ENCODE results near the gene KLHL42. TPM values are rescaled to one million over a fixed set of nuclear protein-coding genes. Genes with fewer than 3 reads are reported as not detected.

Gene KLHL42
- total RNA-seq, 1 experiment from 2014 or later, result 21.5 TPM

- ChIA-PET POLR2A (no interaction called here), RAD21 (ENCODE audit: low non-redundant PET in 1 of 2, low total read pairs in 2 of 2, uncharacterized antibody in 2 of 2, unreplicated experiment in 2 of 2) (no interaction called here), CTCF (no interaction called here)
- BruUV-seq (replicated peaks), result no TSS peak
- intact Hi-C loops (cut with micrococcal nuclease), result no loop called here
- H3K27ac ChIP-seq (ENCODE audit: low read depth, low read length), result no peak overlapping the region
- TF ChIP-seq RAD21 (IDR thresholded peaks at IDR 0.05; ENCODE audit: low read depth), result no peak
- TF ChIP-seq TCF7L2 (IDR thresholded peaks at IDR 0.05; ENCODE audit: borderline replicate concordance, extremely low read depth, insufficient read depth, insufficient read length), result no peak
- TF ChIP-seq, protein P1, sequence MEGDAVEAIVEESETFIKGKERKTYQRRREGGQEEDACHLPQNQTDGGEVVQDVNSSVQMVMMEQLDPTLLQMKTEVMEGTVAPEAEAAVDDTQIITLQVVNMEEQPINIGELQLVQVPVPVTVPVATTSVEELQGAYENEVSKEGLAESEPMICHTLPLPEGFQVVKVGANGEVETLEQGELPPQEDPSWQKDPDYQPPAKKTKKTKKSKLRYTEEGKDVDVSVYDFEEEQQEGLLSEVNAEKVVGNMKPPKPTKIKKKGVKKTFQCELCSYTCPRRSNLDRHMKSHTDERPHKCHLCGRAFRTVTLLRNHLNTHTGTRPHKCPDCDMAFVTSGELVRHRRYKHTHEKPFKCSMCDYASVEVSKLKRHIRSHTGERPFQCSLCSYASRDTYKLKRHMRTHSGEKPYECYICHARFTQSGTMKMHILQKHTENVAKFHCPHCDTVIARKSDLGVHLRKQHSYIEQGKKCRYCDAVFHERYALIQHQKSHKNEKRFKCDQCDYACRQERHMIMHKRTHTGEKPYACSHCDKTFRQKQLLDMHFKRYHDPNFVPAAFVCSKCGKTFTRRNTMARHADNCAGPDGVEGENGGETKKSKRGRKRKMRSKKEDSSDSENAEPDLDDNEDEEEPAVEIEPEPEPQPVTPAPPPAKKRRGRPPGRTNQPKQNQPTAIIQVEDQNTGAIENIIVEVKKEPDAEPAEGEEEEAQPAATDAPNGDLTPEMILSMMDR (IDR thresholded peaks at IDR 0.05 in 2 of 3, conservative IDR thresholded peaks at IDR 0.05 in 1 of 3; ENCODE audit: borderline replicate concordance in 1 of 3, insufficient read depth in 1 of 3, low read depth in 2 of 3, low read length in 2 of 3), result no peak
- TF ChIP-seq, protein P2, sequence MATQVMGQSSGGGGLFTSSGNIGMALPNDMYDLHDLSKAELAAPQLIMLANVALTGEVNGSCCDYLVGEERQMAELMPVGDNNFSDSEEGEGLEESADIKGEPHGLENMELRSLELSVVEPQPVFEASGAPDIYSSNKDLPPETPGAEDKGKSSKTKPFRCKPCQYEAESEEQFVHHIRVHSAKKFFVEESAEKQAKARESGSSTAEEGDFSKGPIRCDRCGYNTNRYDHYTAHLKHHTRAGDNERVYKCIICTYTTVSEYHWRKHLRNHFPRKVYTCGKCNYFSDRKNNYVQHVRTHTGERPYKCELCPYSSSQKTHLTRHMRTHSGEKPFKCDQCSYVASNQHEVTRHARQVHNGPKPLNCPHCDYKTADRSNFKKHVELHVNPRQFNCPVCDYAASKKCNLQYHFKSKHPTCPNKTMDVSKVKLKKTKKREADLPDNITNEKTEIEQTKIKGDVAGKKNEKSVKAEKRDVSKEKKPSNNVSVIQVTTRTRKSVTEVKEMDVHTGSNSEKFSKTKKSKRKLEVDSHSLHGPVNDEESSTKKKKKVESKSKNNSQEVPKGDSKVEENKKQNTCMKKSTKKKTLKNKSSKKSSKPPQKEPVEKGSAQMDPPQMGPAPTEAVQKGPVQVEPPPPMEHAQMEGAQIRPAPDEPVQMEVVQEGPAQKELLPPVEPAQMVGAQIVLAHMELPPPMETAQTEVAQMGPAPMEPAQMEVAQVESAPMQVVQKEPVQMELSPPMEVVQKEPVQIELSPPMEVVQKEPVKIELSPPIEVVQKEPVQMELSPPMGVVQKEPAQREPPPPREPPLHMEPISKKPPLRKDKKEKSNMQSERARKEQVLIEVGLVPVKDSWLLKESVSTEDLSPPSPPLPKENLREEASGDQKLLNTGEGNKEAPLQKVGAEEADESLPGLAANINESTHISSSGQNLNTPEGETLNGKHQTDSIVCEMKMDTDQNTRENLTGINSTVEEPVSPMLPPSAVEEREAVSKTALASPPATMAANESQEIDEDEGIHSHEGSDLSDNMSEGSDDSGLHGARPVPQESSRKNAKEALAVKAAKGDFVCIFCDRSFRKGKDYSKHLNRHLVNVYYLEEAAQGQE (IDR thresholded peaks at IDR 0.05; ENCODE audit: low read depth), result no peak
- TF ChIP-seq FOSL1 (IDR thresholded peaks at IDR 0.05; ENCODE audit: low read depth), result no peak
- TF ChIP-seq SRF (IDR thresholded peaks at IDR 0.05; ENCODE audit: low read depth), result no peak
- no peak for TF ChIP-seq SP1 (IDR thresholded peaks at IDR 0.05; ENCODE audit: low read depth)
- no peak for TF ChIP-seq POLR2A (IDR thresholded peaks at IDR 0.05; ENCODE audit: borderline replicate concordance, extremely low read depth, insufficient read depth, insufficient read length)
- no peak for TF ChIP-seq JUND (IDR thresholded peaks at IDR 0.05)
- TF ChIP-seq ATF3 (IDR thresholded peaks at IDR 0.05), result no peak
- no peak for TF ChIP-seq ELF1 (IDR thresholded peaks at IDR 0.05; ENCODE audit: borderline replicate concordance, low read depth)
- no peak for TF ChIP-seq EZH2phosphoT487 (IDR thresholded peaks at IDR 0.05; ENCODE audit: borderline replicate concordance)
- TF ChIP-seq SIN3A (IDR thresholded peaks at IDR 0.05; ENCODE audit: low read depth), result no peak
- TF ChIP-seq, protein P3, sequence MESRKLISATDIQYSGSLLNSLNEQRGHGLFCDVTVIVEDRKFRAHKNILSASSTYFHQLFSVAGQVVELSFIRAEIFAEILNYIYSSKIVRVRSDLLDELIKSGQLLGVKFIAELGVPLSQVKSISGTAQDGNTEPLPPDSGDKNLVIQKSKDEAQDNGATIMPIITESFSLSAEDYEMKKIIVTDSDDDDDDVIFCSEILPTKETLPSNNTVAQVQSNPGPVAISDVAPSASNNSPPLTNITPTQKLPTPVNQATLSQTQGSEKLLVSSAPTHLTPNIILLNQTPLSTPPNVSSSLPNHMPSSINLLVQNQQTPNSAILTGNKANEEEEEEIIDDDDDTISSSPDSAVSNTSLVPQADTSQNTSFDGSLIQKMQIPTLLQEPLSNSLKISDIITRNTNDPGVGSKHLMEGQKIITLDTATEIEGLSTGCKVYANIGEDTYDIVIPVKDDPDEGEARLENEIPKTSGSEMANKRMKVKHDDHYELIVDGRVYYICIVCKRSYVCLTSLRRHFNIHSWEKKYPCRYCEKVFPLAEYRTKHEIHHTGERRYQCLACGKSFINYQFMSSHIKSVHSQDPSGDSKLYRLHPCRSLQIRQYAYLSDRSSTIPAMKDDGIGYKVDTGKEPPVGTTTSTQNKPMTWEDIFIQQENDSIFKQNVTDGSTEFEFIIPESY (IDR thresholded peaks at IDR 0.05; ENCODE audit: extremely low read depth, insufficient replicate concordance, low read length), result no peak
- TF ChIP-seq CBX3 (IDR thresholded peaks at IDR 0.05; ENCODE audit: low read depth), result no peak
- TF ChIP-seq POLR2AphosphoS5 (IDR thresholded peaks at IDR 0.05; ENCODE audit: low read depth, low read length), result no peak
- no peak for TF ChIP-seq ZFX (IDR thresholded peaks at IDR 0.05)
- H2AFZ ChIP-seq (ENCODE audit: low read depth, low read length, poor library complexity, severe bottlenecking), result no peak overlapping the region
- ATAC-seq, result no peak
- no peak for DNase-seq (ENCODE audit: low read depth, low spot score)
- H3K4me2 ChIP-seq (ENCODE audit: low read length), result no peak overlapping the region
- H3K4me3 ChIP-seq (replicated peaks in 1 of 2; ENCODE audit: low read depth in 1 of 2, low read length in 2 of 2), result no peak overlapping the region
- no peaks in the 10 kb centered on the region for H3K4me1 ChIP-seq (ENCODE audit: control insufficient read depth in 1 of 2, insufficient read depth in 2 of 2, low read length in 2 of 2)
- H3K79me2 ChIP-seq (ENCODE audit: insufficient read depth, low read length), result no peaks in the 10 kb centered on the region
- H4K20me1 ChIP-seq (ENCODE audit: insufficient read depth), result no peaks in the 10 kb centered on the region
- no peaks in the 10 kb centered on the region for H3K27me3 ChIP-seq (ENCODE audit: insufficient read depth, low read length)
- H3K9ac ChIP-seq (ENCODE audit: low read length), result no peak overlapping the region
- no peaks in the 10 kb centered on the region for H3K9me3 ChIP-seq (ENCODE audit: control insufficient read depth in 1 of 2, insufficient read depth in 1 of 2, low read depth in 1 of 2, low read length in 2 of 2)
- H3K36me3 ChIP-seq (ENCODE audit: control insufficient read depth in 1 of 2, insufficient read depth in 2 of 2, low read length in 2 of 2), result no peaks in the 10 kb centered on the region
- H3K9me2 ChIP-seq (ENCODE audit: insufficient read depth), result no peaks in the 10 kb centered on the region
Observed at GRCh38 chr12:27812502-27812901, 32.5 kb downstream of the KLHL42 start.

Measured in HCT116 (cell line).